CD8-positive, alpha-beta memory T cell (primary cell): ENCODE measurements around the gene OR5M3. TPM values are rescaled to one million over a fixed set of nuclear protein-coding genes. Genes with fewer than 3 reads are reported as not detected.

ENCODE experiments used
- CTCF ChIA-PET: fragments of 350-600 bp; sonication (Branson Sonifier 250); formaldehyde crosslinking; loops from one replicate; lab custom pipeline; 2021; ENCODE audit warnings: antibody characterized with exemption; lab: Charles Lee
- POLR2A ChIA-PET: fragments of 350-600 bp; sonication (Branson Sonifier 250); formaldehyde crosslinking; loops from one replicate; lab custom pipeline; 2021; ENCODE audit warnings: antibody characterized with exemption; lab: Charles Lee
- DNase-seq, 5 donors: peaks; one replicate each; pipeline versions ENCODE4 v3.0.0 to v3.0.0-alpha.2; 2020 to 2022; ENCODE audit warnings: mixed read lengths in 1 of 5
- H3K27ac ChIP-seq: one replicate; pipeline ENCODE4 v1.7.0; 2013; ENCODE audit warnings: low read depth, mild to moderate bottlenecking, low read length, moderate library complexity
- H3K27me3 ChIP-seq: 2 replicates; pipeline ENCODE4 v1.7.0; 2013; ENCODE audit warnings: low read length, mild to moderate bottlenecking; ENCODE audit not compliant: insufficient read depth, poor library complexity, severe bottlenecking
- H3K36me3 ChIP-seq: 2 replicates; pipeline ENCODE4 v1.7.0; 2013; ENCODE audit warnings: mild to moderate bottlenecking, low read length, moderate library complexity; ENCODE audit not compliant: insufficient read depth
- H3K4me1 ChIP-seq: 2 replicates; pipeline ENCODE4 v1.7.0; 2013; ENCODE audit warnings: mild to moderate bottlenecking, low read length, moderate library complexity; ENCODE audit not compliant: insufficient read depth
- H3K4me3 ChIP-seq: 2 replicates; pipeline ENCODE4 v1.7.0; 2013; ENCODE audit warnings: mild to moderate bottlenecking, low read length
- H3K9me3 ChIP-seq: 2 replicates; pipeline ENCODE4 v1.7.0; 2013; ENCODE audit warnings: mild to moderate bottlenecking, low read length
- H3K27ac Mint-ChIP-seq, 8 donors: one replicate each; pipeline ENCODE4 v1.8.0; 2020 to 2021; ENCODE audit warnings: mixed read lengths in 8 of 8, mild to moderate bottlenecking in 6 of 8, inconsistent platforms in 3 of 8, moderate library complexity in 3 of 8
- H3K27me3 Mint-ChIP-seq, 2 donors: one replicate each; pipeline ENCODE4 v1.8.0; 2020 to 2021; ENCODE audit warnings: mixed read lengths in 2 of 2, mild to moderate bottlenecking in 1 of 2, moderate library complexity in 1 of 2
- H3K36me3 Mint-ChIP-seq, 3 donors: one replicate each; pipeline ENCODE4 v1.8.0; 2020 to 2021; ENCODE audit warnings: mixed read lengths in 3 of 3, inconsistent platforms in 1 of 3, mild to moderate bottlenecking in 1 of 3
- H3K4me1 Mint-ChIP-seq, 3 donors: one replicate each; pipeline ENCODE4 v1.8.0; 2020 to 2021; ENCODE audit warnings: mixed read lengths in 3 of 3, inconsistent platforms in 1 of 3, mild to moderate bottlenecking in 1 of 3
- H3K4me3 Mint-ChIP-seq, 7 donors: one replicate each; pipeline ENCODE4 v1.8.0; 2020 to 2021; ENCODE audit warnings: mixed read lengths in 7 of 7, mild to moderate bottlenecking in 6 of 7, moderate library complexity in 4 of 7, inconsistent platforms in 2 of 7
- H3K9me3 Mint-ChIP-seq, 5 donors: one replicate each; pipeline ENCODE4 v1.8.0; 2020 to 2022; ENCODE audit warnings: mixed read lengths in 5 of 5, mild to moderate bottlenecking in 3 of 5, moderate library complexity in 2 of 5, inconsistent platforms in 1 of 5
- polyA plus RNA-seq: library from polyadenylated mRNA; unstranded; fragments of 300-500 nt; fragmentation: Illumina TruSeq; gene quantifications from one replicate; pipeline ENCODE4 v1.2.3, GENCODE V29; 2021
- total RNA-seq, 2 experiments: library from RNA; stranded (reverse); gene quantifications; one replicate each; pipeline ENCODE4 v1.2.3, GENCODE V29; 2021

Gene OR5M3
- total and polyA plus RNA-seq, 3 experiments from 2014 or later = not detected

- Histone ChIP-seq H3K27ac (no peak overlapping the region), H3K36me3 (no peaks in the 10 kb centered on the region), H3K27me3 (no peaks in the 10 kb centered on the region), H3K9me3 (no peaks in the 10 kb centered on the region), H3K4me3 (no peak overlapping the region), H3K4me1 (no peaks in the 10 kb centered on the region)
- H3K27ac Mint-ChIP-seq = no peak overlapping the region
- H3K27me3 Mint-ChIP-seq = no peaks in the 10 kb centered on the region
- ChIA-PET POLR2A (no interaction called here), CTCF (no interaction called here)
- H3K9me3 Mint-ChIP-seq = peaks cover 9 to 26% (median 15%) of the 10 kb centered on the region in 5 donors
- H3K4me1 Mint-ChIP-seq = no peaks in the 10 kb centered on the region
- no peak for DNase-seq
- no peak overlapping the region for H3K4me3 Mint-ChIP-seq
- no peaks in the 10 kb centered on the region for H3K36me3 Mint-ChIP-seq
These were observed 1.6 kb upstream of the OR5M3 start for GRCh38 chr11:56474729-56475235.

GRCh38 chr11:56457076-56457475 lies 16.1 kb downstream of the OR5M3 start:
- no peak overlapping the region for H3K4me3 ChIP-seq
- Mint-ChIP-seq H3K4me3 (no peak overlapping the region), H3K27me3 (no peaks in the 10 kb centered on the region), H3K9me3 (peaks cover 3 to 30% (median 23%) of the 10 kb centered on the region in 5 donors), H3K27ac (no peak overlapping the region), H3K36me3 (no peaks in the 10 kb centered on the region), H3K4me1 (no peaks in the 10 kb centered on the region)
- DNase-seq = no peak
- no peaks in the 10 kb centered on the region for H3K27me3 ChIP-seq
- ChIA-PET CTCF (no interaction called here), POLR2A (no interaction called here)
- no peaks in the 10 kb centered on the region for H3K36me3 ChIP-seq
- H3K4me1 ChIP-seq = no peaks in the 10 kb centered on the region
- H3K27ac ChIP-seq = no peak overlapping the region
- H3K9me3 ChIP-seq = no peaks in the 10 kb centered on the region

- H3K4me3 Mint-ChIP-seq = no peak overlapping the region
- Histone ChIP-seq H3K27ac (no peak overlapping the region), H3K27me3 (no peaks in the 10 kb centered on the region), H3K36me3 (no peaks in the 10 kb centered on the region), H3K9me3 (no peaks in the 10 kb centered on the region), H3K4me3 (no peak overlapping the region), H3K4me1 (no peaks in the 10 kb centered on the region)
- H3K4me1 Mint-ChIP-seq = no peaks in the 10 kb centered on the region
- H3K9me3 Mint-ChIP-seq = peaks cover 11 to 34% (median 15%) of the 10 kb centered on the region in 5 donors
- ChIA-PET POLR2A (no interaction called here), CTCF (no interaction called here)
- H3K36me3 Mint-ChIP-seq = no peaks in the 10 kb centered on the region
- no peak for DNase-seq
- H3K27ac Mint-ChIP-seq = no peak overlapping the region
- no peaks in the 10 kb centered on the region for H3K27me3 Mint-ChIP-seq
These were observed 19.6 kb downstream of the OR5M3 start for GRCh38 chr11:56453521-56453920.

Other genes starting within 250 kb of the OR5M3 start
- not detected for gene OR5T2, start 239.1 kb downstream of the OR5M3 start, total RNA-seq
- not detected for gene OR5T2, start 239.1 kb downstream of the OR5M3 start, polyA plus RNA-seq
- not detected for gene OR5T3, start 221.1 kb downstream of the OR5M3 start, total RNA-seq
- not detected for gene OR5T3, start 221.1 kb downstream of the OR5M3 start, polyA plus RNA-seq
- not detected for gene OR5T1, start 199.2 kb downstream of the OR5M3 start, total RNA-seq
- not detected for gene OR5T1, start 199.2 kb downstream of the OR5M3 start, polyA plus RNA-seq
- gene OR8H1, start 181.1 kb downstream of the OR5M3 start, total RNA-seq = not detected
- gene OR8H1, start 181.1 kb downstream of the OR5M3 start, polyA plus RNA-seq = not detected
- gene OR8K3, start 158.2 kb downstream of the OR5M3 start, total RNA-seq = not detected
- not detected for gene OR8K3, start 158.2 kb downstream of the OR5M3 start, polyA plus RNA-seq
- not detected for gene OR8K1, start 127.3 kb downstream of the OR5M3 start, total RNA-seq
- not detected for gene OR8K1, start 127.3 kb downstream of the OR5M3 start, polyA plus RNA-seq
- gene OR8J1, start 119.1 kb downstream of the OR5M3 start, total RNA-seq = not detected
- not detected for gene OR8J1, start 119.1 kb downstream of the OR5M3 start, polyA plus RNA-seq
- not detected for gene OR8U1, start 97.7 kb downstream of the OR5M3 start, total RNA-seq
- gene OR8U1, start 97.7 kb downstream of the OR5M3 start, polyA plus RNA-seq = not detected
- gene OR5AL1, start 60.7 kb downstream of the OR5M3 start, total RNA-seq = not detected
- gene OR5AL1, start 60.7 kb downstream of the OR5M3 start, polyA plus RNA-seq = not detected
- not detected for gene OR5M8, start 18.0 kb upstream of the OR5M3 start, total RNA-seq
- gene OR5M8, start 18.0 kb upstream of the OR5M3 start, polyA plus RNA-seq = not detected
- gene OR5M11, start 69.9 kb upstream of the OR5M3 start, total RNA-seq = not detected
- gene OR5M11, start 69.9 kb upstream of the OR5M3 start, polyA plus RNA-seq = not detected
- not detected for gene OR5M10, start 104.4 kb upstream of the OR5M3 start, total RNA-seq
- gene OR5M10, start 104.4 kb upstream of the OR5M3 start, polyA plus RNA-seq = not detected
- gene OR5M1, start 141.5 kb upstream of the OR5M3 start, total RNA-seq = not detected
- not detected for gene OR5M1, start 141.5 kb upstream of the OR5M3 start, polyA plus RNA-seq
- not detected for gene OR5AP2, start 169.1 kb upstream of the OR5M3 start, total RNA-seq
- gene OR5AP2, start 169.1 kb upstream of the OR5M3 start, polyA plus RNA-seq = not detected
- not detected for gene OR5AR1, start 190.3 kb upstream of the OR5M3 start, total RNA-seq
- gene OR5AR1, start 190.3 kb upstream of the OR5M3 start, polyA plus RNA-seq = not detected
- gene OR9G1, start 225.7 kb upstream of the OR5M3 start, total RNA-seq = not detected
- not detected for gene OR9G1, start 225.7 kb upstream of the OR5M3 start, polyA plus RNA-seq